ACC112 (cell line): Measurements from ENCODE around the gene HMG20A.

Source experiments
- H2AFZ ChIP-seq: fragments of 200-600 bp; sonication (generic); one replicate; pipeline ENCODE4 v1.6.0; 2017; ENCODE audit warnings: antibody characterized with exemption, low read length; ENCODE audit not compliant: unreplicated experiment
- H3K27ac ChIP-seq: fragments of 200-600 bp; sonication (generic); 2 replicates; pipeline ENCODE4 v1.5.1; 2014; ENCODE audit warnings: low read depth, mild to moderate bottlenecking, antibody characterized with exemption, low read length, moderate library complexity
- H3K27me3 ChIP-seq: fragments of 200-600 bp; sonication (generic); 2 replicates; pipeline ENCODE4 v1.6.1; 2014; ENCODE audit warnings: mild to moderate bottlenecking, antibody characterized with exemption, low read length, moderate library complexity, mixed read lengths; ENCODE audit not compliant: insufficient read depth
- H3K36me3 ChIP-seq: fragments of 200-600 bp; sonication (generic); 2 replicates; pipeline ENCODE4 v1.6.1; 2016; ENCODE audit warnings: mild to moderate bottlenecking, antibody characterized with exemption, low read length, moderate library complexity, mixed read lengths; ENCODE audit not compliant: insufficient read depth
- H3K4me1 ChIP-seq: fragments of 200-600 bp; sonication (generic); one replicate; pipeline ENCODE4 v1.6.1; 2016; ENCODE audit warnings: low read length, mixed read lengths; ENCODE audit not compliant: insufficient read depth, unreplicated experiment, control insufficient read depth
- H3K4me3 ChIP-seq: fragments of 200-600 bp; sonication (generic); 2 replicates; pipeline ENCODE4 v1.5.1; 2014; ENCODE audit warnings: mild to moderate bottlenecking, low read depth, low read length
- H3K79me2 ChIP-seq: fragments of 200-600 bp; sonication (generic); one replicate; pipeline ENCODE4 v1.6.0; 2016; ENCODE audit warnings: low read length; ENCODE audit not compliant: control insufficient read depth, unreplicated experiment, insufficient read depth

Gene HMG20A

GRCh38 chr15:77430652-77431051 is 10.0 kb downstream of the HMG20A start:
- H3K79me2 ChIP-seq, result peaks cover 39% of the 10 kb centered on the region
- H3K4me3 ChIP-seq, result no peak overlapping the region
- H3K27ac ChIP-seq, result no peak overlapping the region
- no peaks in the 10 kb centered on the region for H3K27me3 ChIP-seq
- H2AFZ ChIP-seq, result no peak overlapping the region
- no peaks in the 10 kb centered on the region for H3K36me3 ChIP-seq
- H3K4me1 ChIP-seq, result no peaks in the 10 kb centered on the region

GRCh38 chr15:77436822-77437221 is 16.1 kb downstream of the HMG20A start:
- Histone ChIP-seq H3K27ac (no peak overlapping the region), H3K27me3 (no peaks in the 10 kb centered on the region), H3K36me3 (no peaks in the 10 kb centered on the region), H2AFZ (no peak overlapping the region), H3K4me1 (peaks cover 12% of the 10 kb centered on the region), H3K4me3 (no peak overlapping the region), H3K79me2 (peaks cover 29% of the 10 kb centered on the region)

GRCh38 chr15:77437264-77437663 is 16.6 kb downstream of the HMG20A start:
- Histone ChIP-seq H2AFZ (no peak overlapping the region), H3K27me3 (no peaks in the 10 kb centered on the region), H3K4me1 (peaks cover 12% of the 10 kb centered on the region), H3K27ac (no peak overlapping the region), H3K4me3 (no peak overlapping the region), H3K36me3 (no peaks in the 10 kb centered on the region), H3K79me2 (peaks cover 31% of the 10 kb centered on the region)

GRCh38 chr15:77440378-77440999 is 19.8 kb downstream of the HMG20A start:
- Histone ChIP-seq H3K36me3 (no peaks in the 10 kb centered on the region), H2AFZ (no peak overlapping the region), H3K4me1 (peaks cover 12% of the 10 kb centered on the region), H3K27me3 (no peaks in the 10 kb centered on the region), H3K4me3 (no peak overlapping the region), H3K27ac (peak overlapping the region; percentile 24; the same call in 1 of the 2 replicates), H3K79me2 (peaks cover 55% of the 10 kb centered on the region)

- Histone ChIP-seq H3K4me3 (no peak overlapping the region), H3K36me3 (no peaks in the 10 kb centered on the region), H3K79me2 (peaks cover 43% of the 10 kb centered on the region), H3K4me1 (no peaks in the 10 kb centered on the region), H3K27me3 (no peaks in the 10 kb centered on the region), H2AFZ (no peak overlapping the region), H3K27ac (no peak overlapping the region)
Observed at GRCh38 chr15:77446840-77447390, 26.2 kb downstream of the HMG20A start.

GRCh38 chr15:77454265-77454664 is 33.6 kb downstream of the HMG20A start:
- Histone ChIP-seq H3K4me1 (peaks cover 60% of the 10 kb centered on the region), H3K36me3 (peaks cover 5% of the 10 kb centered on the region), H2AFZ (no peak overlapping the region), H3K27ac (peak overlapping the region; percentile 92), H3K4me3 (no peak overlapping the region), H3K79me2 (peaks cover 15% of the 10 kb centered on the region), H3K27me3 (no peaks in the 10 kb centered on the region)

- H3K36me3 ChIP-seq, result peaks cover 11% of the 10 kb centered on the region
- no peak overlapping the region for H2AFZ ChIP-seq
- peaks cover 60% of the 10 kb centered on the region for H3K4me1 ChIP-seq
- H3K27me3 ChIP-seq, result no peaks in the 10 kb centered on the region
- peaks cover 17% of the 10 kb centered on the region for H3K79me2 ChIP-seq
- peak overlapping the region; percentile 92 for H3K27ac ChIP-seq
- H3K4me3 ChIP-seq, result no peak overlapping the region
Observed at GRCh38 chr15:77454951-77455350, 34.3 kb downstream of the HMG20A start.

GRCh38 chr15:77455696-77456321 is 35.1 kb downstream of the HMG20A start:
- peaks cover 60% of the 10 kb centered on the region for H3K4me1 ChIP-seq
- no peak overlapping the region for H2AFZ ChIP-seq
- H3K4me3 ChIP-seq, result peak overlapping the region; percentile 24; the same call in 1 of the 2 replicates
- peaks cover 17% of the 10 kb centered on the region for H3K79me2 ChIP-seq
- H3K36me3 ChIP-seq, result peaks cover 17% of the 10 kb centered on the region
- no peaks in the 10 kb centered on the region for H3K27me3 ChIP-seq
- peak overlapping the region; percentile 92 for H3K27ac ChIP-seq

- H3K79me2 ChIP-seq, result peaks cover 14% of the 10 kb centered on the region
- H3K36me3 ChIP-seq, result peaks cover 17% of the 10 kb centered on the region
- no peak overlapping the region for H3K4me3 ChIP-seq
- no peak overlapping the region for H2AFZ ChIP-seq
- no peaks in the 10 kb centered on the region for H3K27me3 ChIP-seq
- peaks cover 60% of the 10 kb centered on the region for H3K4me1 ChIP-seq
- peak overlapping the region; percentile 92 for H3K27ac ChIP-seq
Observed at GRCh38 chr15:77456746-77457145, 36.1 kb downstream of the HMG20A start.

- H3K27ac ChIP-seq, result peak overlapping the region; percentile 92
- H2AFZ ChIP-seq, result no peak overlapping the region
- peaks cover 60% of the 10 kb centered on the region for H3K4me1 ChIP-seq
- H3K27me3 ChIP-seq, result no peaks in the 10 kb centered on the region
- peaks cover 17% of the 10 kb centered on the region for H3K36me3 ChIP-seq
- peaks cover 14% of the 10 kb centered on the region for H3K79me2 ChIP-seq
- peak overlapping the region; percentile 19; the same call in 1 of the 2 replicates for H3K4me3 ChIP-seq
Observed at GRCh38 chr15:77457191-77457904, 36.7 kb downstream of the HMG20A start.
